Activated naive CD8-positive, alpha-beta T cell treated with anti-CD3 and anti-CD28 coated beads, Interleukin-2, amount 50 U/mL, for 24 hours (primary cell): Measurements from ENCODE around the gene HFE.
"Not testable (repeated sequence)": the region's sequence is repeated elsewhere in the genome, so short reads cannot be mapped to it uniquely, and the experiment has no call there.

ENCODE experiments used
- ATAC-seq: fragments of 150-1000 bp; cut with Tn5 transposase; one replicate; pipeline ENCODE4 v1.10.0; 2021
- DNase-seq: peaks from one replicate; pipeline ENCODE4 v3.0.0; 2021
- H3K27ac Mint-ChIP-seq: one replicate; pipeline ENCODE4 v1.8.0; 2021; ENCODE audit warnings: mild to moderate bottlenecking, mixed read lengths
- H3K27me3 Mint-ChIP-seq: one replicate; pipeline ENCODE4 v1.8.0; 2021; ENCODE audit warnings: mixed read lengths
- H3K36me3 Mint-ChIP-seq: one replicate; pipeline ENCODE4 v1.8.0; 2021; ENCODE audit warnings: low read depth, mixed read lengths
- H3K4me1 Mint-ChIP-seq: one replicate; pipeline ENCODE4 v1.8.0; 2021; ENCODE audit warnings: mixed read lengths
- H3K4me3 Mint-ChIP-seq: one replicate; pipeline ENCODE4 v1.8.0; 2021; ENCODE audit warnings: mild to moderate bottlenecking, moderate library complexity, mixed read lengths
- H3K9me3 Mint-ChIP-seq: one replicate; pipeline ENCODE4 v1.8.0; 2021; ENCODE audit warnings: mixed read lengths

The HFE gene

DNA sequence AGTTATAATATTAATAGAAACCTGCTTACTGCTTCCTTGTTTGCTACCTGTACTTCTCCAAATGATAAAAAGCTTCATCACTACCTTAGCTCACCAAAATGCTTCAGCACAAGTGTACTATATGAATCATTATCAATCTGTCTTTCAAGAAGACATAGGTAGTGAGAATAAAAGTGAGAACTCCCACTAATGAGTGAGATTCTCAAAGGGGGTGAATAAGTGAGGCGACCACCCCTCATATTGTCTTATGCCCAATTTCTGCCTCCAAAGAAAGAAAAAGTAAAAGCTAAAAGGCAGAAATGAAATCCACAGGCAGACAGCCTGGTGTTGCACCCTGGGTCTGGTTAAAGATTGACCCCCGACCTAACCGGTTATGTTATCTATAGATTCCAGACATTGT, 6.1 kb upstream of the HFE start:
- H3K36me3 Mint-ChIP-seq, H3K27me3 Mint-ChIP-seq, H3K4me3 Mint-ChIP-seq, H3K27ac Mint-ChIP-seq, H3K9me3 Mint-ChIP-seq, DNase-seq, ATAC-seq: not testable (repeated sequence)
- H3K4me1 Mint-ChIP-seq = peaks cover 10% of the 10 kb centered on the region

DNA sequence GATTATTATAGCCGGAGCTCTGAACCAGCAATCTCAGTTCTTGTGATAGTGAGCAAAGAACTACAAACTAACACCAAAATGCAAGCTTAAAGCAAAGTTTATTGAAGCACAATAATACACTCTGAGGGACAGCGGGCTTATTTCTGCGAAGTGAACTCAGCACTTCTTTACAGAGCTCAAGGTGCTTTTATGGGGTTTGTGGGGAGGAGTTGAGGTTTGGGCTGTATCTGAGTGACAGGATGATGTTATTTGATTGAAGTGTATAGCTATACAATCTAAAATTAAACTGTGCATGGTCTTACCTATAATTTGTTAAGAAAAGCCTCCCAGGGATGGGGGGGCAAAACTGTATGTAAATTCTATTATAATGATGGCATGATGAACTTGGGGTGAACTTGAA, 1.0 kb upstream of the HFE start:
- ATAC-seq (peak; percentile 69), DNase-seq (no peak)
- H3K27ac Mint-ChIP-seq = no peak overlapping the region
- peaks cover 2% of the 10 kb centered on the region for H3K27me3 Mint-ChIP-seq
- peaks cover 6% of the 10 kb centered on the region for H3K9me3 Mint-ChIP-seq
- no peaks in the 10 kb centered on the region for H3K36me3 Mint-ChIP-seq
- H3K4me3 Mint-ChIP-seq = peak overlapping the region; percentile 32
- peaks cover 32% of the 10 kb centered on the region for H3K4me1 Mint-ChIP-seq

DNA sequence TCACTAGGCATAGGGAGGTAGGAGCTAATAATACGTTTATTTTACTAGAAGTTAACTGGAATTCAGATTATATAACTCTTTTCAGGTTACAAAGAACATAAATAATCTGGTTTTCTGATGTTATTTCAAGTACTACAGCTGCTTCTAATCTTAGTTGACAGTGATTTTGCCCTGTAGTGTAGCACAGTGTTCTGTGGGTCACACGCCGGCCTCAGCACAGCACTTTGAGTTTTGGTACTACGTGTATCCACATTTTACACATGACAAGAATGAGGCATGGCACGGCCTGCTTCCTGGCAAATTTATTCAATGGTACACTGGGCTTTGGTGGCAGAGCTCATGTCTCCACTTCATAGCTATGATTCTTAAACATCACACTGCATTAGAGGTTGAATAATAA, 1.1 kb downstream of the HFE start:
- H3K36me3 Mint-ChIP-seq = no peaks in the 10 kb centered on the region
- H3K4me3 Mint-ChIP-seq = peak overlapping the region; percentile 79
- no peak for DNase-seq
- no peaks in the 10 kb centered on the region for H3K9me3 Mint-ChIP-seq
- peaks cover 2% of the 10 kb centered on the region for H3K27me3 Mint-ChIP-seq
- H3K27ac Mint-ChIP-seq = peak overlapping the region; percentile 68
- peaks cover 38% of the 10 kb centered on the region for H3K4me1 Mint-ChIP-seq
- ATAC-seq = no peak

DNA sequence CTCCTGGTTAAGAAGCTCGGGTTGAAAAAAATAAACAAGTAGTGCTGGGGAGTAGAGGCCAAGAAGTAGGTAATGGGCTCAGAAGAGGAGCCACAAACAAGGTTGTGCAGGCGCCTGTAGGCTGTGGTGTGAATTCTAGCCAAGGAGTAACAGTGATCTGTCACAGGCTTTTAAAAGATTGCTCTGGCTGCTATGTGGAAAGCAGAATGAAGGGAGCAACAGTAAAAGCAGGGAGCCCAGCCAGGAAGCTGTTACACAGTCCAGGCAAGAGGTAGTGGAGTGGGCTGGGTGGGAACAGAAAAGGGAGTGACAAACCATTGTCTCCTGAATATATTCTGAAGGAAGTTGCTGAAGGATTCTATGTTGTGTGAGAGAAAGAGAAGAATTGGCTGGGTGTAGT, 2.0 kb downstream of the HFE start:
- H3K4me3 Mint-ChIP-seq = no peak overlapping the region
- no peak for DNase-seq
- peaks cover 39% of the 10 kb centered on the region for H3K4me1 Mint-ChIP-seq

DNA sequence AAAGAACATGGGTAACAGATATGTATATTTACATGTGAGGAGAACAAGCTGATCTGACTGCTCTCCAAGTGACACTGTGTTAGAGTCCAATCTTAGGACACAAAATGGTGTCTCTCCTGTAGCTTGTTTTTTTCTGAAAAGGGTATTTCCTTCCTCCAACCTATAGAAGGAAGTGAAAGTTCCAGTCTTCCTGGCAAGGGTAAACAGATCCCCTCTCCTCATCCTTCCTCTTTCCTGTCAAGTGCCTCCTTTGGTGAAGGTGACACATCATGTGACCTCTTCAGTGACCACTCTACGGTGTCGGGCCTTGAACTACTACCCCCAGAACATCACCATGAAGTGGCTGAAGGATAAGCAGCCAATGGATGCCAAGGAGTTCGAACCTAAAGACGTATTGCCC, 5.2 kb downstream of the HFE start:
- Mint-ChIP-seq H3K4me1 (peaks cover 30% of the 10 kb centered on the region), H3K27me3 (no peaks in the 10 kb centered on the region), H3K9me3 (no peaks in the 10 kb centered on the region), H3K36me3 (no peaks in the 10 kb centered on the region), H3K27ac (no peak overlapping the region), H3K4me3 (no peak overlapping the region)
- ATAC-seq = no peak
- no peak for DNase-seq

More for the DNA sequence above, 2.0 kb downstream of the HFE start:
- peaks cover 2% of the 10 kb centered on the region for H3K27me3 Mint-ChIP-seq
- H3K9me3 Mint-ChIP-seq = no peaks in the 10 kb centered on the region
- ATAC-seq = no peak
- no peak overlapping the region for H3K27ac Mint-ChIP-seq
- no peaks in the 10 kb centered on the region for H3K36me3 Mint-ChIP-seq

DNA sequence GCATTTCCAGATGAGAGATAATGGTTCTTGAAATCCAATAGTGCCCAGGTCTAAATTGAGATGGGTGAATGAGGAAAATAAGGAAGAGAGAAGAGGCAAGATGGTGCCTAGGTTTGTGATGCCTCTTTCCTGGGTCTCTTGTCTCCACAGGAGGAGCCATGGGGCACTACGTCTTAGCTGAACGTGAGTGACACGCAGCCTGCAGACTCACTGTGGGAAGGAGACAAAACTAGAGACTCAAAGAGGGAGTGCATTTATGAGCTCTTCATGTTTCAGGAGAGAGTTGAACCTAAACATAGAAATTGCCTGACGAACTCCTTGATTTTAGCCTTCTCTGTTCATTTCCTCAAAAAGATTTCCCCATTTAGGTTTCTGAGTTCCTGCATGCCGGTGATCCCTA, 6.8 kb downstream of the HFE start:
- peak overlapping the region; percentile 50 for H3K27ac Mint-ChIP-seq
- H3K4me3 Mint-ChIP-seq = no peak overlapping the region
- H3K36me3 Mint-ChIP-seq = no peaks in the 10 kb centered on the region
- ATAC-seq = no peak
- no peak for DNase-seq
- H3K4me1 Mint-ChIP-seq = peaks cover 18% of the 10 kb centered on the region
- no peaks in the 10 kb centered on the region for H3K9me3 Mint-ChIP-seq
- no peaks in the 10 kb centered on the region for H3K27me3 Mint-ChIP-seq

DNA sequence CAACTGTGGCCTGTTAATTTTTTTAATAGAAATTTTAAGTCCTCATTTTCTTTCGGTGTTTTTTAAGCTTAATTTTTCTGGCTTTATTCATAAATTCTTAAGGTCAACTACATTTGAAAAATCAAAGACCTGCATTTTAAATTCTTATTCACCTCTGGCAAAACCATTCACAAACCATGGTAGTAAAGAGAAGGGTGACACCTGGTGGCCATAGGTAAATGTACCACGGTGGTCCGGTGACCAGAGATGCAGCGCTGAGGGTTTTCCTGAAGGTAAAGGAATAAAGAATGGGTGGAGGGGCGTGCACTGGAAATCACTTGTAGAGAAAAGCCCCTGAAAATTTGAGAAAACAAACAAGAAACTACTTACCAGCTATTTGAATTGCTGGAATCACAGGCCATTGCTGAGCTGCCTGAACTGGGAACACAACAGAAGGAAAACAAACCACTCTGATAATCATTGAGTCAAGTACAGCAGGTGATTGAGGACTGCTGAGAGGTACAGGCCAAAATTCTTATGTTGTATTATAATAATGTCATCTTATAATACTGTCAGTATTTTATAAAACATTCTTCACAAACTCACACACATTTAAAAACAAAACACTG, 10.1 kb downstream of the HFE start:
- peaks cover 9% of the 10 kb centered on the region for H3K4me1 Mint-ChIP-seq
- no peaks in the 10 kb centered on the region for H3K36me3 Mint-ChIP-seq
- peak; percentile 64 for DNase-seq
- H3K9me3 Mint-ChIP-seq = no peaks in the 10 kb centered on the region
- H3K4me3 Mint-ChIP-seq = no peak overlapping the region
- no peaks in the 10 kb centered on the region for H3K27me3 Mint-ChIP-seq
- ATAC-seq = peak; percentile 66
- H3K27ac Mint-ChIP-seq = no peak overlapping the region

DNA sequence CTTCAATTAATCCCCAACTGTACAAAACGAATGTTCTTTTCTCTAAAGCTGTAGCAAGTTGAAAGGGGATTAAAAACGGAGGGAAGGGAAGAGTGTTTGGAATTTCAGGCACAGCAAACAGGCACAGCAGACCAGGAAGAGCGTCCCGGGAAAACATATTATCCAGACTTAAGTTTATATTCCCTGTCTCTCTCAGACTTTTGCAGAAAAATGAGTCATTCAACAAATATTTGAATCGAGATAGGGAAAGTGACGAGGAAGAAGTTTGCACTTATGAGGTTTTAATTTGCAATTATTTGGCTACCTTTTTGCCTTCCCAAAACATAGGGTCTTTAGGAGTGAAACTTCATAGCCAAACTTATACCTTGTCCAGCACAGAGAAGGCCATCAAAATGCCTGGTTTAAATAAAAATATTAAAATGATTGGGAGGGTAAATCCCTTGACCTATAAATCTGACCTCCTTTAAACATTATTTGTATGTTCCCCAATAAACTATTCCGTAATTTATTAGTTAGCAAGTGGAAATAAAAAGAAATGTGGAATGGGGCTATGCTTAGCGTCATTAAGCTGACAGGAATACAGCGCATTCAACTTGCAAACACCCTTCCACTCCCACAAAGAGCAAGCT, 16.0 kb downstream of the HFE start:
- Mint-ChIP-seq H3K27ac (peak overlapping the region; percentile 98), H3K4me3 (peak overlapping the region; percentile 79), H3K36me3 (peaks cover 3% of the 10 kb centered on the region), H3K27me3 (peaks cover 3% of the 10 kb centered on the region), H3K9me3 (no peaks in the 10 kb centered on the region), H3K4me1 (peaks cover 18% of the 10 kb centered on the region)
- DNase-seq (no peak), ATAC-seq (peak; percentile 79)

DNA sequence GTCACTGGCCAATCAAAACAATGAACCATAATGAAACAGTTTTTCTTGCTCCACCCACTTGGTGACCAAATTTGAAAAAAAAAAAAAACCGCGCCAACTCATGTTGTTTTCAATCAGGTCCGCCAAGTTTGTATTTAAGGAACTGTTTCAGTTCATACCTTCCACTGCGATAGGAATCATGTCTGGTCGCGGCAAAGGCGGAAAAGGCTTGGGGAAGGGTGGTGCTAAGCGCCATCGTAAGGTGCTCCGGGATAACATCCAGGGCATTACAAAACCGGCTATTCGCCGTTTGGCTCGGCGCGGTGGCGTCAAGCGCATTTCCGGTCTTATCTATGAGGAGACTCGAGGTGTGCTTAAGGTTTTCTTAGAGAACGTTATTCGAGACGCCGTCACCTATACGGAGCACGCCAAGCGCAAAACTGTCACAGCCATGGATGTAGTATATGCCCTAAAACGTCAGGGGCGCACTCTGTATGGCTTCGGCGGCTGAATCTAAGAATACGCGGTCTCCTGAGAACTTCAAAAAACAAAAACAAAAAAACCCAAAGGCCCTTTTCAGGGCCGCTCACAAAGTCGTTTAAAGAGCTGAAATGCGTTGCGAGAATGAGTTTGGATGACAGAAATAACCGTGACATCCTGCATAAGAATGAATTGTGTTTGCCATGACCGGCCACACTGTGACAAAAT, 16.7 kb downstream of the HFE start:
- peak overlapping the region; percentile 79 for H3K4me3 Mint-ChIP-seq
- peak overlapping the region; percentile 98 for H3K27ac Mint-ChIP-seq
- no peaks in the 10 kb centered on the region for H3K9me3 Mint-ChIP-seq
- H3K36me3 Mint-ChIP-seq = peaks cover 3% of the 10 kb centered on the region
- peak; percentile 88 for DNase-seq
- peaks cover 18% of the 10 kb centered on the region for H3K4me1 Mint-ChIP-seq
- H3K27me3 Mint-ChIP-seq = peaks cover 3% of the 10 kb centered on the region
- ATAC-seq = peak; percentile 94

DNA sequence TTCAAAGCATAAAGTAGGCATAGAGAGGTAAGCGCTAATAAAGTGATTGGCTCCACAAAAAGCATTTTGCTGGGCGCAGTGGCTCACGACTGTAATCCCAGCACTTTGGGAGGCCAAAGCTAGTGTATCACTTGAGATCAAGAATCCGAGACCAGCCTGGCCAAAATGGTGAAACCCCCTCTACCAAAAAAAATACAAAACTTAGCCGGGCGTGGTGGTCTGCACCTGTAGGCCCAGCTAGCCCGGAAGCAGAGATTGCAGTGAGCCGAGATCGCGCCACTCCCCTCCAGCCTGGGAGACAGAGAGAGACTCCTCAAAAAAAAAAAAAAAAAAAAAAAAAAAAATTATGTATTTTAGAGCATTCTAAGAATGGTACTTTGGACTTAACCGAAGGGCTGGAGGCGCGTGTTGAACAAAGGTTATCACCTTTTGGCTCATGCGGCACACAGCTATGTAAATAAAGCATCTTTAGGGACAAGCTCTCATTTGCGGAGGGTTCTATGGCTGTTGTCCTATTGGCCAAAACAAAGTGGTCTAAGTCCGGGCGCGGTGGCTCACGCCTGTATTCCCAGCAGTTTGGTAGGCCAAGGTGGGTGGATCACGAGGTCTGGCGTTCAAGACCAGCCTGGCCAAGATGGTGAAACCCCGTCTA, 17.4 kb downstream of the HFE start:
- H3K27ac Mint-ChIP-seq = peak overlapping the region; percentile 98
- peaks cover 18% of the 10 kb centered on the region for H3K4me1 Mint-ChIP-seq
- peaks cover 3% of the 10 kb centered on the region for H3K36me3 Mint-ChIP-seq
- H3K4me3 Mint-ChIP-seq = peak overlapping the region; percentile 79
- peak; percentile 20 for DNase-seq
- peaks cover 3% of the 10 kb centered on the region for H3K27me3 Mint-ChIP-seq
- ATAC-seq = no peak
- H3K9me3 Mint-ChIP-seq = no peaks in the 10 kb centered on the region

DNA sequence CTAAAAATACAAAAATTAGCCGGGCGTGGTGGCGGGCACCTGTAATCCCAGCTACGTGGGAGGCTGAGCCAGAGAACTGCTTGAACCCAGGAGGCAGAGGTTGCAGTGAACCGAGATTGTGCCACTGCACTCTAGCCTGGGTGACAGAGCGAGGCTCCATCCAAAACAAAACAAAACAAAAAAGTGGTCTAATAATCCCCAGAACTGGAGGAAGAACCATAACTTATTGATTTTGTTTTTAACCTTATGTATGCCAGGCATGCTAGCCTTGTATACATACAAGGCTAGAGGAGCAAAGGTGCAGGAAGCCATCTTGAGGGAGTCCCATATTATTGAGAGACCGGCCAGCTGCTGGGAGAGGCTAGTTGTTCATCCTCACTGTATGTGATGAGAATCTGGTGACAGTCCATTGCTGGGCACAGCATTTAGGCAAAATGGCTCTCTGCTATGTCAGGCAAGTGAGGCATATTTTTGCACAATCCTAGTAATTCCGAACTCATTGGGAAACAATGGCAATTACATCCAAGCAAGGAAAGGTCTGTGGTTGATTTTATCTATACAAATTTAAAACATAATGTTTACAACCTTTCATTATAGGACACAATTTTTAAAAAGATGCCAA, 18.0 kb downstream of the HFE start:
- ATAC-seq (no peak), DNase-seq (no peak)
- H3K27me3 Mint-ChIP-seq = peaks cover 3% of the 10 kb centered on the region
- peak overlapping the region; percentile 14 for H3K4me3 Mint-ChIP-seq
- H3K9me3 Mint-ChIP-seq = no peaks in the 10 kb centered on the region
- H3K4me1 Mint-ChIP-seq = peaks cover 18% of the 10 kb centered on the region
- no peak overlapping the region for H3K27ac Mint-ChIP-seq
- peaks cover 3% of the 10 kb centered on the region for H3K36me3 Mint-ChIP-seq

DNA sequence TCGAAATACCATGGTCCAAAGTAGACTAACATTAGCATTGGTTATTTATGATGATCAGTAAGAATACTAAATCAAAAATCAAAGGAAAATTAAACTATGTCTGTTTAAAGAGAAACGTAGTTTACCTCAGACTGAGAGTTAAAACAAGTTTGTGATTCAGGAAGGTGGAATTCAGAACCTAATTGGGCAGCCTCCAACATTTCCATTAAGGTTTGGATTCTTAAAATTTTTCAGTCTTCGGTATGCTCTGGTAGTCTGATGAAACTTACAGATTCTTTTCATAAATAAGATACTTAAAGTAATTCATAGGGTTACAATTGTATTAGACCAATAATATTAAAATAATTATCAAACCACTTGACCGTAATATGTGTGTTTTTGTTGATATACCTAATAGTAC, 18.6 kb downstream of the HFE start:
- H3K4me1 Mint-ChIP-seq = peaks cover 18% of the 10 kb centered on the region
- no peak for DNase-seq
- H3K27me3 Mint-ChIP-seq = peaks cover 3% of the 10 kb centered on the region
- H3K27ac Mint-ChIP-seq = no peak overlapping the region
- no peak overlapping the region for H3K4me3 Mint-ChIP-seq
- H3K36me3 Mint-ChIP-seq = peaks cover 3% of the 10 kb centered on the region
- H3K9me3 Mint-ChIP-seq = no peaks in the 10 kb centered on the region
- no peak for ATAC-seq

DNA sequence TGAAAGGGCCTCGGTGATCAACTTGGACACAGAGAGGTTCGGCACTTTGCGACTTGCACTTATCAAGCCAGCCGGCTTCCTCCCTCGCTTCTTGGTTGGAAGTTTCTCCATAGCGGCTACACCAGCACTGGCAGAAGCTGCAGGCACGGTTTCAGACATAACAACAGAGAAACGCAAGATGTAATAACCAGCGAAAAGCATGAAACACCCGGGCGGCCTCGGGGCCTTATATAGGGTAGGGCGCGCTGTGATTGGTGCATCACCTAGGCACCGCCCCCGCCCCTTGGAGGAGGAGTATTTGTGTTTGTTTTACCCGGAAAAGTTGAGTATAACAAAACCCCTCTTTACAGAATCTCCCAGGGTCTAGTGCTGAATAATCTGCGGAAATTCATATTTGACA, 20.7 kb downstream of the HFE start:
- Mint-ChIP-seq H3K36me3 (peaks cover 3% of the 10 kb centered on the region), H3K4me3 (no peak overlapping the region), H3K4me1 (peaks cover 16% of the 10 kb centered on the region), H3K27me3 (peaks cover 3% of the 10 kb centered on the region), H3K9me3 (no peaks in the 10 kb centered on the region), H3K27ac (no peak overlapping the region)
- DNase-seq (no peak), ATAC-seq (no peak)

DNA sequence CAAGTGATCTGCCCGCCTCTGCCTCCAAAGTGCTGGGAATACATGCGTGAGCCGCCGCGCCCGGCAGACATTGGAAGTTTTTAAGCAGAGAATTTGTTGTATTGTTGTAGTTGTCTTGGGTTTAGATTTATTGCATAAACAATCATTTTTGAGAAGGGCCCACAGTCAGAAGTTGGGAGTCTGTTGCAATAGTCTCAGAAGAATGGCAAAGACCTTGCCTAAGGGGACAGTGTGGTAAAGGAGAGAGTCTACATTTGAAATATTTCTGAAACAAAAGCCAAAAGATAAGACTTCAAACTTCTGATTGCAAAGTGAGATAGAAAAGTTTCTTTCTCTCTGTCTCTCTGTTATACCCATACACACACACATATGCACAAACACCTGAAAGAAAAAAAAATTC, 22.5 kb downstream of the HFE start:
- Mint-ChIP-seq H3K9me3 (no peaks in the 10 kb centered on the region), H3K36me3 (no peaks in the 10 kb centered on the region), H3K4me1 (no peaks in the 10 kb centered on the region), H3K27ac (no peak overlapping the region), H3K4me3 (no peak overlapping the region), H3K27me3 (peaks cover 4% of the 10 kb centered on the region)
- ATAC-seq (no peak), DNase-seq (no peak)
